ENCODE measurements around the gene NRL. TPM values are rescaled to one million over a fixed set of nuclear protein-coding genes. Genes with fewer than 3 reads are reported as not detected.

NRL gene
- total and polyA plus RNA-seq, 2 donors (not counting 1 experiment from before 2014, with no cell fraction given), result 0.45 to 0.99 TPM

GRCh38 chr14:24057271-24057670 is 57.5 kb downstream of the NRL start:
- no peak for DNase-seq (ENCODE audit: low read depth in 2 of 2)
- no peaks in the 10 kb centered on the region for H3K36me3 ChIP-seq (ENCODE audit: control insufficient read depth, insufficient read depth, low read length)
- no peaks in the 10 kb centered on the region for H3K9me3 ChIP-seq (ENCODE audit: control insufficient read depth, insufficient read depth, low read depth, low read length)
- H3K27ac ChIP-seq (ENCODE audit: insufficient read depth, low read length), result no peak overlapping the region
- no peak overlapping the region for H3K4me2 ChIP-seq (ENCODE audit: extremely low read depth, insufficient read depth, low read length)
- no peak overlapping the region for H2AFZ ChIP-seq (ENCODE audit: low read length)
- H3K9ac ChIP-seq (ENCODE audit: insufficient read depth, low read length), result no peak overlapping the region
- no peaks in the 10 kb centered on the region for H3K79me2 ChIP-seq (ENCODE audit: control insufficient read depth, insufficient read depth, low read length)
- no peak overlapping the region for H3K4me3 ChIP-seq (replicated peaks in 1 of 4; ENCODE audit: control extremely low read depth in 1 of 4, insufficient read depth in 1 of 4, low read depth in 3 of 4, low read length in 4 of 4)
- no peaks in the 10 kb centered on the region for H4K20me1 ChIP-seq (ENCODE audit: control insufficient read depth, extremely low read depth, insufficient read depth, low read length)
- no peak for TF ChIP-seq EZH2 (IDR thresholded peaks at IDR 0.05; ENCODE audit: low read length, missing control alignments)
- TF ChIP-seq, protein P1, sequence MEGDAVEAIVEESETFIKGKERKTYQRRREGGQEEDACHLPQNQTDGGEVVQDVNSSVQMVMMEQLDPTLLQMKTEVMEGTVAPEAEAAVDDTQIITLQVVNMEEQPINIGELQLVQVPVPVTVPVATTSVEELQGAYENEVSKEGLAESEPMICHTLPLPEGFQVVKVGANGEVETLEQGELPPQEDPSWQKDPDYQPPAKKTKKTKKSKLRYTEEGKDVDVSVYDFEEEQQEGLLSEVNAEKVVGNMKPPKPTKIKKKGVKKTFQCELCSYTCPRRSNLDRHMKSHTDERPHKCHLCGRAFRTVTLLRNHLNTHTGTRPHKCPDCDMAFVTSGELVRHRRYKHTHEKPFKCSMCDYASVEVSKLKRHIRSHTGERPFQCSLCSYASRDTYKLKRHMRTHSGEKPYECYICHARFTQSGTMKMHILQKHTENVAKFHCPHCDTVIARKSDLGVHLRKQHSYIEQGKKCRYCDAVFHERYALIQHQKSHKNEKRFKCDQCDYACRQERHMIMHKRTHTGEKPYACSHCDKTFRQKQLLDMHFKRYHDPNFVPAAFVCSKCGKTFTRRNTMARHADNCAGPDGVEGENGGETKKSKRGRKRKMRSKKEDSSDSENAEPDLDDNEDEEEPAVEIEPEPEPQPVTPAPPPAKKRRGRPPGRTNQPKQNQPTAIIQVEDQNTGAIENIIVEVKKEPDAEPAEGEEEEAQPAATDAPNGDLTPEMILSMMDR (conservative IDR thresholded peaks at IDR 0.05 in 1 of 2, IDR thresholded peaks at IDR 0.05 in 1 of 2; ENCODE audit: low read depth in 1 of 2, low read length in 2 of 2), result no peak
- peaks cover 5% of the 10 kb centered on the region for H3K27me3 ChIP-seq (ENCODE audit: control insufficient read depth, insufficient read depth, low read length)
- no peaks in the 10 kb centered on the region for H3K4me1 ChIP-seq (ENCODE audit: control insufficient read depth, extremely low read depth, insufficient read depth, low read length)

DNA sequence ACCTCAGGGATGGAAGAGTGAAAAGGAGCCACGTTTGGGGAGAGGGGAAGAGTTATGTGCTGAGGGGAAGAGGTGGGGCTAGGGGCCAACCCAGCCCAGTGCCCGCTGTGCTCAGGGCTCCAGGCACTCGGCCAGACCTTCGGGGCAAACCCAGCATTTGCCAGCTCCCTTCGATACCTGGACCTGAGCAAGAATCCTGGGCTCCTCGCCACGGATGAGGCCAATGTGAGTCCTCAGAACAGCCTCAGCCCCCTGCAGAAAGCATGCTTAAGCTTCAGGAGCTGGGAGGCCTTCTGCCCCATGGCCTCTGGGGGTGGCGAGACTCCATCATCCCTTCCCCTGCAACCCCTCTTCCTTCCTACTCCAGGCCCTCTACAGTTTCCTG is 58.0 kb downstream of the NRL start:
- Histone ChIP-seq H3K9ac (ENCODE audit: insufficient read depth, low read length) (no peak overlapping the region), H3K4me3 (replicated peaks in 1 of 4; ENCODE audit: control extremely low read depth in 1 of 4, insufficient read depth in 1 of 4, low read depth in 3 of 4, low read length in 4 of 4) (no peak overlapping the region), H2AFZ (ENCODE audit: low read length) (no peak overlapping the region), H3K4me2 (ENCODE audit: extremely low read depth, insufficient read depth, low read length) (no peak overlapping the region), H3K36me3 (ENCODE audit: control insufficient read depth, insufficient read depth, low read length) (no peaks in the 10 kb centered on the region), H3K27me3 (ENCODE audit: control insufficient read depth, insufficient read depth, low read length) (peaks cover 5% of the 10 kb centered on the region), H3K4me1 (ENCODE audit: control insufficient read depth, extremely low read depth, insufficient read depth, low read length) (no peaks in the 10 kb centered on the region), H4K20me1 (ENCODE audit: control insufficient read depth, extremely low read depth, insufficient read depth, low read length) (no peaks in the 10 kb centered on the region), H3K27ac (ENCODE audit: insufficient read depth, low read length) (no peak overlapping the region), H3K9me3 (ENCODE audit: control insufficient read depth, insufficient read depth, low read depth, low read length) (no peaks in the 10 kb centered on the region), H3K79me2 (ENCODE audit: control insufficient read depth, insufficient read depth, low read length) (no peaks in the 10 kb centered on the region)
- TF ChIP-seq, protein P1 (conservative IDR thresholded peaks at IDR 0.05 in 1 of 2, IDR thresholded peaks at IDR 0.05 in 1 of 2; ENCODE audit: low read depth in 1 of 2, low read length in 2 of 2), result no peak
- TF ChIP-seq EZH2 (IDR thresholded peaks at IDR 0.05; ENCODE audit: low read length, missing control alignments), result no peak
- no peak for DNase-seq (ENCODE audit: low read depth in 2 of 2)

DNA sequence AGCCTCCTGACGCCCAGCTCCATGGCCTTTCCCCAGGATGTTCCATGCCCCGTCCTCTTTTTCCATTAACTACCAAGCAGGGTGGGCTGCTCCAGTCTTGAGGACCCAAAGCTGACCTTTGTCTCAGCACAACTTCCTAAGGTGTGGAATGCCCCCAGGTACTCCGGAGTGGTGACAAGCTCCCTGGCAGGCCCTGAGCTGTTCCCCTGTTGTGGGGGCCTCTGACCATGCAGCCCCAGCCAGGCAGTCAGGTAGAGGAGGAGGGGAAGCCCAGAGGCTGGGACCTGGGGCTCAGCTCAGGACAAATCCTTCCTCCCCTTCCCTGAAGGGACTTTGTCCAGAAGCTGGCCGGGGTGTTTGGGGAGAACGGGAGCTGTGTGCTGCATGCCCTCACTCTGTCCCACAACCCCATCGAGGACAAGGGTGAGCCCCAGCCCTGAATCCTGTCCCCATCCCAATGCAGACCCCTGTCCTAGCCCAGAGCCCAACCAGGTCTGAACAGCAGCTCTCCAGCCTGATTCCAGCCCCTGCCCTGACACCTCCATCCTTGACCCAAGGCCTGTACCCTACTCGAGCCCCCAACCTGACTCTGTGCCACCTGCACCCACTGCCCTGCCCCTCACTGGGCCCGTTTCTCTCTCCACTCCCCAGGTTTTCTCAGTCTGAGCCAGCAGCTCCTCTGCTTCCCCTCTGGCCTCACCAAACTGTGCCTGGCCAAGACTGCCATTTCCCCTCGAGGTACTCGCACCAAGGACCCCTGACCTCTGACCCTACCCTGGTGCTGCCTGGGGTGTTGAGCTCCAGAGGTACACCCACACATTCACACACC is 58.6 kb downstream of the NRL start:
- no peak for DNase-seq (ENCODE audit: low read depth in 2 of 2)
- Histone ChIP-seq H3K27me3 (ENCODE audit: control insufficient read depth, insufficient read depth, low read length) (peaks cover 5% of the 10 kb centered on the region), H3K4me3 (replicated peaks in 1 of 4; ENCODE audit: control extremely low read depth in 1 of 4, insufficient read depth in 1 of 4, low read depth in 3 of 4, low read length in 4 of 4) (no peak overlapping the region), H3K79me2 (ENCODE audit: control insufficient read depth, insufficient read depth, low read length) (no peaks in the 10 kb centered on the region), H3K36me3 (ENCODE audit: control insufficient read depth, insufficient read depth, low read length) (no peaks in the 10 kb centered on the region), H3K4me2 (ENCODE audit: extremely low read depth, insufficient read depth, low read length) (no peak overlapping the region), H3K27ac (ENCODE audit: insufficient read depth, low read length) (no peak overlapping the region), H3K4me1 (ENCODE audit: control insufficient read depth, extremely low read depth, insufficient read depth, low read length) (no peaks in the 10 kb centered on the region), H4K20me1 (ENCODE audit: control insufficient read depth, extremely low read depth, insufficient read depth, low read length) (no peaks in the 10 kb centered on the region), H2AFZ (ENCODE audit: low read length) (no peak overlapping the region), H3K9ac (ENCODE audit: insufficient read depth, low read length) (no peak overlapping the region), H3K9me3 (ENCODE audit: control insufficient read depth, insufficient read depth, low read depth, low read length) (no peaks in the 10 kb centered on the region)
- TF ChIP-seq EZH2 (IDR thresholded peaks at IDR 0.05; ENCODE audit: low read length, missing control alignments), result no peak
- TF ChIP-seq, protein P1 (conservative IDR thresholded peaks at IDR 0.05 in 1 of 2, IDR thresholded peaks at IDR 0.05 in 1 of 2; ENCODE audit: low read depth in 1 of 2, low read length in 2 of 2), result no peak

All from fibroblast of lung (primary cell).